GM23338 (cell line): Measurements from ENCODE around the gene CXCL12. TPM values are rescaled to one million over a fixed set of nuclear protein-coding genes. Genes with fewer than 3 reads are reported as not detected.

Experiments
- ATAC-seq: fragments of 200-7000 bp; cut with Tn5 transposase; 3 replicates; pipeline ENCODE4 v1.9.1; 2020
- DNase-seq: peaks from one replicate; pipeline ENCODE4 v3.0.0-alpha.2; 2015; ENCODE audit warnings: low spot score
- H2AFZ ChIP-seq: fragments of 200-600 bp; sonication (generic); 2 replicates; pipeline ENCODE4 v1.8.0; 2016; ENCODE audit warnings: antibody characterized with exemption, mild to moderate bottlenecking, moderate library complexity
- H3F3A ChIP-seq: fragments of 200-600 bp; sonication (generic); replicated peaks from 2 replicates; pipeline ENCODE4 v1.8.0; 2017; ENCODE audit warnings: antibody characterized with exemption, mixed run types, low read depth
- H3K27ac ChIP-seq: fragments of 200-600 bp; sonication (generic); 2 replicates; pipeline ENCODE4 v1.6.1; 2016; ENCODE audit warnings: low read depth
- H3K27me3 ChIP-seq: fragments of 200-600 bp; sonication (generic); 2 replicates; pipeline ENCODE4 v1.8.0; 2016; ENCODE audit warnings: mild to moderate bottlenecking, mixed run types, moderate library complexity; ENCODE audit not compliant: insufficient read depth
- H3K36me3 ChIP-seq: fragments of 200-600 bp; sonication (generic); 2 replicates; pipeline ENCODE4 v1.8.0; 2016; ENCODE audit warnings: mild to moderate bottlenecking; ENCODE audit not compliant: insufficient read depth
- H3K4me1 ChIP-seq: fragments of 200-600 bp; sonication (generic); 2 replicates; pipeline ENCODE4 v1.8.0; 2016; ENCODE audit warnings: mild to moderate bottlenecking, moderate library complexity; ENCODE audit not compliant: insufficient read depth
- H3K4me2 ChIP-seq: fragments of 200-600 bp; sonication (generic); 2 replicates; pipeline ENCODE4 v1.7.1; 2017; ENCODE audit warnings: mixed run types
- H3K4me3 ChIP-seq: fragments of 200-600 bp; sonication (generic); 2 replicates; pipeline ENCODE4 v1.6.1; 2016; ENCODE audit warnings: mixed run types
- H3K79me2 ChIP-seq: fragments of 200-600 bp; sonication (generic); replicated peaks from 2 replicates; pipeline ENCODE4 v1.8.0; 2017; ENCODE audit warnings: mild to moderate bottlenecking; ENCODE audit not compliant: insufficient read depth
- H3K9me2 ChIP-seq: fragments of 200-600 bp; sonication (generic); 2 replicates; pipeline ENCODE4 v1.8.0; 2017; ENCODE audit not compliant: insufficient read depth
- H4K20me1 ChIP-seq: fragments of 200-600 bp; sonication (generic); replicated peaks from 2 replicates; pipeline ENCODE4 v1.8.0; 2017; ENCODE audit warnings: mild to moderate bottlenecking; ENCODE audit not compliant: insufficient read depth
- H3K27ac Mint-ChIP-seq: 2 replicates; pipeline ENCODE4 v1.8.0; 2020; ENCODE audit warnings: inconsistent platforms, mild to moderate bottlenecking, moderate library complexity, mixed read lengths
- H3K27me3 Mint-ChIP-seq: 3 replicates; pipeline ENCODE4 v1.8.0; 2022; ENCODE audit warnings: low read depth, mild to moderate bottlenecking, moderate library complexity, mixed read lengths, inconsistent platforms; ENCODE audit not compliant: insufficient read depth, poor library complexity
- H3K36me3 Mint-ChIP-seq: 3 replicates; pipeline ENCODE4 v1.8.0; 2021; ENCODE audit warnings: low read depth, mild to moderate bottlenecking, inconsistent platforms, moderate library complexity, mixed read lengths
- H3K4me1 Mint-ChIP-seq: 3 replicates; pipeline ENCODE4 v1.8.0; 2020; ENCODE audit warnings: mild to moderate bottlenecking, inconsistent platforms, mixed read lengths
- H3K4me3 Mint-ChIP-seq: 3 replicates; pipeline ENCODE4 v1.8.0; 2021; ENCODE audit warnings: moderate library complexity, mild to moderate bottlenecking, inconsistent platforms, mixed read lengths
- H3K9me3 Mint-ChIP-seq: 3 replicates; pipeline ENCODE4 v1.8.0; 2020; ENCODE audit warnings: moderate library complexity, mild to moderate bottlenecking, inconsistent platforms, mixed read lengths
- CREB1 ChIP-seq: fragments of 250-450 bp; sonication (Bioruptor Pico); IDR thresholded peaks from 2 replicates; pipeline ENCODE4 v1.5.0; 2020; ENCODE audit warnings: low read depth, mild to moderate bottlenecking, moderate library complexity
- CTCF ChIP-seq, 2 experiments: fragments of 200-600 bp in 1 of 2; sonication (generic) in 1 of 2; conservative IDR thresholded peaks; 2 replicates each; pipeline versions ENCODE4 v1.5.1 to v1.6.1; 2016 to 2017; ENCODE audit warnings: antibody characterized with exemption in 2 of 2, low read depth in 2 of 2, mild to moderate bottlenecking in 2 of 2, moderate library complexity in 1 of 2
- ETS1 ChIP-seq: IDR thresholded peaks from 2 replicates; pipeline ENCODE4 v1.6.1; 2016; ENCODE audit warnings: antibody characterized with exemption
- EZH2 ChIP-seq: fragments of 200-600 bp; sonication (generic); IDR thresholded peaks from one replicate; pipeline ENCODE4 v1.8.0; 2017; ENCODE audit warnings: antibody characterized with exemption, mild to moderate bottlenecking, low read depth; ENCODE audit not compliant: unreplicated experiment
- EZH2phosphoT487 ChIP-seq: fragments of 200-600 bp; sonication (generic); IDR thresholded peaks from one replicate; pipeline ENCODE4 v1.8.1; 2018; ENCODE audit warnings: antibody characterized with exemption; ENCODE audit not compliant: unreplicated experiment
- JUNB ChIP-seq: IDR thresholded peaks from one replicate; pipeline ENCODE4 v1.6.1; 2016; ENCODE audit warnings: antibody characterized with exemption; ENCODE audit not compliant: unreplicated experiment
- NANOG ChIP-seq: IDR thresholded peaks from 2 replicates; pipeline ENCODE4 v1.6.1; 2016; ENCODE audit warnings: antibody characterized with exemption, borderline replicate concordance
- POLR2AphosphoS5 ChIP-seq: IDR thresholded peaks from 2 replicates; pipeline ENCODE4 v1.6.1; 2016; ENCODE audit warnings: antibody characterized with exemption, low read depth
- REST ChIP-seq: IDR thresholded peaks from one replicate; pipeline ENCODE4 v1.6.1; 2018; ENCODE audit warnings: antibody characterized with exemption; ENCODE audit not compliant: unreplicated experiment
- STAT1 ChIP-seq: IDR thresholded peaks from one replicate; pipeline ENCODE4 v1.6.1; 2016; ENCODE audit warnings: antibody characterized with exemption; ENCODE audit not compliant: unreplicated experiment
- ZNF114 ChIP-seq: fragments of 250-450 bp; sonication (Bioruptor Pico); IDR thresholded peaks from 2 replicates; pipeline ENCODE4 v1.5.0; 2020; ENCODE audit warnings: mild to moderate bottlenecking, moderate library complexity
- ZNF331 ChIP-seq: fragments of 250-450 bp; sonication (Bioruptor Pico); IDR thresholded peaks from 2 replicates; pipeline ENCODE4 v1.5.0; 2020; ENCODE audit warnings: low read depth, mild to moderate bottlenecking, moderate library complexity
- polyA plus RNA-seq: library from polyadenylated mRNA; unstranded; fragments of >200 nt; fragmentation: Nextera tagmentation; extraction: Ambion mirVana; gene quantifications from 2 replicates; pipeline ENCODE4 v1.2.1, GENCODE V29; 2016
- total RNA-seq: library from RNA; depleted of rRNA; stranded (reverse); fragments of >200 nt; shearing (Covaris generic); gene quantifications from 2 replicates; pipeline ENCODE4 v1.2.3, GENCODE V29; 2014

Gene CXCL12
- total and polyA plus RNA-seq, 2 experiments from 2014 or later: 53.8 to 58.5 TPM

- no peaks in the 10 kb centered on the region for H3K9me2 ChIP-seq
- H3K4me1 ChIP-seq: peaks cover 32% of the 10 kb centered on the region
- no peaks in the 10 kb centered on the region for H4K20me1 ChIP-seq
- H3K9me3 Mint-ChIP-seq: no peaks in the 10 kb centered on the region; the same call in 2 of the 3 replicates
- H3K4me1 Mint-ChIP-seq: peaks cover 48% of the 10 kb centered on the region
- ATAC-seq (no peak), DNase-seq (no peak)
- no peak overlapping the region for H3K27ac ChIP-seq
- H3K79me2 ChIP-seq: no peaks in the 10 kb centered on the region
- H3K27ac Mint-ChIP-seq: peak overlapping the region; percentile 4; the same call in 1 of the 2 replicates
- H3K36me3 ChIP-seq: no peaks in the 10 kb centered on the region; the same call in 1 of the 2 replicates
- H3K27me3 ChIP-seq: peaks cover 8% of the 10 kb centered on the region; the same call in 1 of the 2 replicates
- no peak overlapping the region for H2AFZ ChIP-seq
- no peak overlapping the region for H3K4me3 Mint-ChIP-seq
- no peaks in the 10 kb centered on the region; the same call in 2 of the 3 replicates for H3K36me3 Mint-ChIP-seq
- no peaks in the 10 kb centered on the region for H3F3A ChIP-seq
- no peak for TF ChIP-seq ETS1
- no peak for TF ChIP-seq EZH2
- no peak for TF ChIP-seq NANOG
- no peak for TF ChIP-seq REST
- TF ChIP-seq ZNF331 (CRISPR knock-in tag): no peak
- no peak for TF ChIP-seq JUNB
- no peak for TF ChIP-seq STAT1
- TF ChIP-seq ZNF114 (CRISPR knock-in tag): no peak
- no peak for TF ChIP-seq POLR2AphosphoS5
- no peak overlapping the region for H3K4me3 ChIP-seq
- no peak overlapping the region for H3K4me2 ChIP-seq
- H3K27me3 Mint-ChIP-seq: peaks cover 25% of the 10 kb centered on the region
Observed at GRCh38 chr10:44395902-44396670, 11.2 kb upstream of the CXCL12 start.

- Mint-ChIP-seq H3K4me3 (no peak overlapping the region), H3K27me3 (peaks cover 25% of the 10 kb centered on the region), H3K36me3 (no peaks in the 10 kb centered on the region; the same call in 2 of the 3 replicates), H3K27ac (no peak overlapping the region), H3K9me3 (no peaks in the 10 kb centered on the region; the same call in 2 of the 3 replicates), H3K4me1 (peaks cover 41% of the 10 kb centered on the region)
- Histone ChIP-seq H3K27me3 (peaks cover 8% of the 10 kb centered on the region; the same call in 1 of the 2 replicates), H3F3A (no peaks in the 10 kb centered on the region), H3K4me1 (peaks cover 30% of the 10 kb centered on the region), H3K79me2 (no peaks in the 10 kb centered on the region), H3K4me3 (no peak overlapping the region), H2AFZ (no peak overlapping the region), H3K36me3 (no peaks in the 10 kb centered on the region; the same call in 1 of the 2 replicates), H3K4me2 (no peak overlapping the region), H3K9me2 (no peaks in the 10 kb centered on the region), H4K20me1 (no peaks in the 10 kb centered on the region), H3K27ac (no peak overlapping the region)
- no peak for DNase-seq
- no peak for ATAC-seq
- no peak for TF ChIP-seq CTCF (conservative IDR thresholded peaks at IDR 0.05; ENCODE audit: low read depth in 2 of 2)
- TF ChIP-seq EZH2phosphoT487: no peak
- no peak for TF ChIP-seq CREB1 (CRISPR knock-in tag)
- TF ChIP-seq EZH2: no peak
- TF ChIP-seq JUNB: no peak
Observed at GRCh38 chr10:44395396-44395795, 10.5 kb upstream of the CXCL12 start.
